Stimulated activated CD8-positive, alpha-beta memory T cell treated with anti-CD3 and anti-CD28 coated beads, Interleukin-7, amount 100 ng/mL, for 24 hours (primary cell): ENCODE measurements around the gene PATE1.

Experiments
- DNase-seq: peaks from one replicate; pipeline ENCODE4 v3.0.0-alpha.2; 2020; ENCODE audit warnings: low read depth

PATE1 gene

DNA sequence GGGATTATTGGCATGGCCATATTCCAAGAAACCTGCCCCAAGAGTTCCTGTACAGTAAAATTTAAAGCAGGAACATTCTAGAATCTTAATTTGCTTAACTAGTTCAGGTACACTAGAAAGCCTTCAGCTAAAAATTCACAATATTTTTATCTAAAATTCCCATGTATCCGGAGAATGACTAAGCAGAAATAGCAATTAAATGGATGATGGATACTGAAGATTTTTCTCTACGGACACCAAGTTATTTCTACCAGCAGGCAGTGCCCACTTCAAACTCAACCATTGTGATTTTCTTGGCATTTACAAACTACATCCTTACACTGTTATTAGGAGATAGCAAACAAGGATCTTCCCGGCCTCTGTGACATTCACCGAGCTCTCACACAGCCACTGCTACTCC, 44.7 kb downstream of the PATE1 start:
- no peak for DNase-seq

DNA sequence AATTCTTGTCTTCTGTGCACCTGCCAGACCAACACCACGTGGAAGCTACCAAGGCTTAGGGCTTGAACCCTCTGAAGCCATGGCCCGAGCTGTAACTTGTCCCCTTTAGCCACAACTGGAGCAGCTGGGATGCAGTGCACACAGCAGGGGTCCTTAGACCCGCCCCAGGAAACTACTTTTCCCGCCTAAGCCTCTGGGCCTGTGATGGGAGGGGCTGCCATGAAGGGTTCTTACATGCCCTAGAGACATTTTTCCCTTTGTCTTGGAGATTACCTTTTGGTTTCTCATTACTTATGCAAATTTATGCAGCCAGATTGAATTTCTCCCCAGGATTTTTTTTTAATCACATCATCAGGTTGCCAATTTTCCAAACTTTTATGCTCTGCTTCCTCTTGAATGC, 51.6 kb downstream of the PATE1 start:
- no peak for DNase-seq
